HG03097 (cell line): ENCODE measurements around the gene CAB39.
"Not testable (repeated sequence)": the region's sequence is repeated elsewhere in the genome, so short reads cannot be mapped to it uniquely, and the experiment has no call there.

ENCODE experiments used
- ATAC-seq: cut with Tn5 transposase; IDR thresholded peaks from one replicate; pipeline ENCODE4 v1.9.1; 2021; ENCODE audit not compliant: unreplicated experiment, low FRiP score

Gene CAB39

GRCh38 chr2:230713331-230714135, 891 bp downstream of the CAB39 start:
- peak; percentile 2 for ATAC-seq

DNA sequence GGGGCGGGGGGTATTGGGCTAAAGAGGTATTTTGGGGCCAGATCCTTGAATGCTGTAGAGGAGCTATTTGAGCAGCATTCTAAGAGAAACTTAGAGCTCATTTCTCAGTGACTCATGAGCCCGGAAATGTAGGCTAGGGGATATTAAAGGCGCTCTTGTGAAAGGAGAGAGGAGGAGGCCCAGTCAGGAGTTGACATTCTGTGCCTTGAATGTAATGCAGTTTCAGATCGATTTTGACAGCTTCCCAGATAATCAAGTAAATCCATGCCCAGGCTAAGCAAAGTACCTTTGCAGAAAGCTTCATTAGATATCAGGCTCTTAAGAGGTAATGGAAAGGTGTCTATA, 1.5 kb downstream of the CAB39 start:
- ATAC-seq: no peak

DNA sequence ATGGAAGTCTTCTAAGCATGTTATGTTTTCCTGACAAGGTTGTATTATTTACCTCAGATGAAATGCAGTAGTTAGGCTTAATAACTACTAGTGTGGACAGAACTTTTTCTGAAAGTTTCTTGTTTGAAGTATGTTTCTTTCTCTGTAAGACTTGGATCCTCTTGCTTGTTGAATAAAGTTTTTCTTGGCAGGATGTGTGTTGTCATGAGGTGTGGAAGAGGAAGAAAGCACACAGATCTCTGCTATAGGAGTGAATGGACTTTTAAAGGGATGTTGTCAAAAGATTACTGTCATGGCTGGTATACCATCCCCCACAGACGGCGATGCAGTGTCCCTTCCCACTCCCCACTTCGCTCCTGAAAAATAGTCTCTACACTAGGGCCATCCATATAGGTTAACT, 2.6 kb downstream of the CAB39 start:
- ATAC-seq: no peak

DNA sequence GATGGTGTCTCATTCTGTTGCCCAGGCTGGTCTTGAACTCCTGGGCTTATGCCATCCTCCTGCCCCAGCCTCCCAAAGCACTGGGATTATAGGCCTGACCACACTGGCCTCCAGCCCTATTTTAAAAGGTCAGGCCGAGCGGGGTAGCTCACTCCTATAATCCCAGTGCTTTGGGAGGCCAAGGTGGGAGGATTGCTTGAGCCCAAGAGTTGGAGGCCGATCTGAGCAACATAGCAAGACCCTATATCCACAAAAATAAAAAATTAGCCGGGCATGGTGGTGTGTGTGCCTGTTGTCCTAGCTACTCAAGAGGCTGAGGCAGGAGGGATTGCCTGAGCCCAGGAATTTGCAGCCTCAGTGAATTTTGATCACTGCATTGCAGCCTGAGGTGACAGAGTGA, 3.9 kb downstream of the CAB39 start:
- no peak for ATAC-seq

GRCh38 chr2:230717600-230717999, 5.0 kb downstream of the CAB39 start:
- ATAC-seq: no peak

- ATAC-seq: no peak
These were observed 6.7 kb downstream of the CAB39 start for GRCh38 chr2:230719340-230719739.

DNA sequence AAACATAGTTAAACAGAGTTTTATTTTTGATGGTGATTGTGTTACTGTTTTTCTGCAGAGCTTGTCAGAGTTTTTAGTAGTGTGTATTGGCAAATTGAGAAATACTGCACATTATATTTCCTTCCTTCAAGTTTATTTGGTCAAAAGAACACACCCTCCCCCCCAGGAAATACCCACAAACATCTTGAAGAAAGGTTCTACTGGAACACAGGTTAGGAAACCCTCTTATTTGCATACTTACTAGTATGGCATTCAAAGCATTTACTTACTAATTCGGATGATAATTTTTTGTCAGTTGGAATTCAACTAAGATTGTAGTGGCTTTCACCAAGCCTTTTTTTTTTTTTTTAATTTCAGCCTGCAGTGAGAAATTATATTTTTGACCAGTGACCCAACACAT, 9.1 kb downstream of the CAB39 start:
- no peak for ATAC-seq

DNA sequence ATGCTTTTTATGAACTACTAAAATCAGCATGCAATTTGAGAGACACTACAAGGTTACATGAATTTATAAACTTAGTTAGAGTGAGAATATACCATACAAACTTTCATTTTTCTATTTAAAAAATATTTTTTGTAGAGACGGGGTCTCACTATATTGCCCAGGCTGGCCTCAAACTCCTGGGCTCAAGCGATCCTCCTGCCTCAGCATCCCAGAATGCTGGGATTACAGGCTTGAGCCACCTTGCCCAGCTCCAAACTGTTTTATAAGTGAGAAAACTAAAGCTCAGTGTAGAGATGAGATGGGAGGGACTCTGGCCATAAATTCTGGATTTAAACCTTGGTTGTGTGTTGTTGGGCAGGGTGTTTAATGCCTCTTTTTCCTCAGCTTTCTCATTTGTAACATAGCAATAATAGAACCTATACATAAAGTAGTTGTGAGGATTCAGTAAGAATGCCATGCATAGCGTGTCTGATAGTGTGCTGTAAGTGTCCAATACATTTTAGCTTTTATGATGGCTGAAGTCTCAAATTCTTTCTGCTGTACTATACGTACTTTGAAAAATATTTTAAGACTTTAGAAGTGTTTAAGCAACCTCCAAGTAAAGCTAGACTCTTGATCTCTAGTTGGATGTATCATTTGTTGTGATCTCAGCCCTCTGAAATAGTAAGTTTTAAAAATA, 9.7 kb downstream of the CAB39 start:
- no peak for ATAC-seq

- ATAC-seq: no peak
These were observed 10.7 kb downstream of the CAB39 start for GRCh38 chr2:230723363-230723762.

GRCh38 chr2:230724957-230725356, 12.3 kb downstream of the CAB39 start:
- not testable (repeated sequence) for ATAC-seq

- ATAC-seq: no peak
These were observed 18.9 kb downstream of the CAB39 start for GRCh38 chr2:230731512-230731911.

DNA sequence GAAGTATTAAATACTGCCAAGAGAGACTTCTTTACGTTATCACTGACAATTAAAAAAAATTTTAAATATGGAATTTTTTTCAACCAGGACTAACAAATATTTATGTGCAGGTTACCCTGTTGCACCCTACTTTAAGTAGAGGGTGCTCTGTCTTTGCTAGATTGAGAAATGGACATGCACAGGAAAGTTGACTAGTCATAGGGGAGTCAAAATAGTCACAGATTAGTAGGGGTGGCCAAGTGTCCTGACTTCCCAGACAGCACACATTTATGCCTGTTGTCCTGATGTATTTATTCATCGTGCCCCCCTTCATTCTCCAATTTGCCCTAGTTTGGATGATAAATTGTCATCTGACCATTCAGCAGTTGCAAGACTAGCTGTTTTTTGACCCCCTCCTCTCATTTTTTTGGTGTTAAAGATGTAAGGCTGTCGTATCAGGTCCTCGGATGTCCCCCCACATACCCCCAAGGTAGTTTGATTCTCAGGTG, 20.3 kb downstream of the CAB39 start:
- ATAC-seq: no peak

GRCh38 chr2:230734247-230735175, 21.9 kb downstream of the CAB39 start:
- ATAC-seq: no peak

DNA sequence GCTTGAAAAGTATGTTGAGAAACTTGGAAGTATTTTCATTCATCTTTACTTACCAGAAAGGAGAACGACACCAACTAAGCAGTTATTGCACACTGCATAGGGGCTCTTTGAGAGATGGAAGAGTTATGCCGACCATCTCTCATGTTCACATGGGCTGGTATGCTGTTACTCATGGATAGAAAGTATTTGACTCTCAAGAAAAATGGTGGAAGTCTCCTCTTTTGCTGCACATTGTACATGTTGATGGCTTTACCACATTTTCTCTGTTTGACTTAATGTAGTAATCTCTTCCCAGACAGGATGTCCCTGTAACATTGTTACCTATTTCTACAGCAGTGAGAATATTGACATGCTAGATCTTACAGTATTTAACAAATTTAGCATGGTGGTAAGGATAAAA, 23.2 kb downstream of the CAB39 start:
- no peak for ATAC-seq

GRCh38 chr2:230737300-230737699, 24.7 kb downstream of the CAB39 start:
- no peak for ATAC-seq

- ATAC-seq: no peak
These were observed 25.2 kb downstream of the CAB39 start for GRCh38 chr2:230737791-230738226.

DNA sequence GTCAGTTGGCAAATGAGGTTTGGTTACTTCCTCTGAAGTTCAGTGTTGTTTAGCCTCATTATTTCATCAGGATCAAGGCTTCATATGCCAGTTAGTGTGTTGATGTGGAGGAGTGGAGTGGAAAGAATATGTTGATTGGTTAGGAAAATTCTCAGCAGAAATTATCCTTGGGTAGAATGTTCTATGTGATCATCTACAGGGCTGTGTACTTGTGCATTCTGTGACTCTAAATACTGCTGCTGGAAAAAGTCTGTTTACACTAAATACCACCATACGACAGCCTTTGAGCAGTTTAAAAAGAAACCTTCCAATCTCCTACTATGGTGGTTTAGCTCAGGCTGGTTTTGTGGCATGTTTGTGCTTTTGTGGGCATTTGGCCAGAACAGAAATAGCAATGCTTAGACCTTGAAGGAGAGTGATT, 25.8 kb downstream of the CAB39 start:
- no peak for ATAC-seq

DNA sequence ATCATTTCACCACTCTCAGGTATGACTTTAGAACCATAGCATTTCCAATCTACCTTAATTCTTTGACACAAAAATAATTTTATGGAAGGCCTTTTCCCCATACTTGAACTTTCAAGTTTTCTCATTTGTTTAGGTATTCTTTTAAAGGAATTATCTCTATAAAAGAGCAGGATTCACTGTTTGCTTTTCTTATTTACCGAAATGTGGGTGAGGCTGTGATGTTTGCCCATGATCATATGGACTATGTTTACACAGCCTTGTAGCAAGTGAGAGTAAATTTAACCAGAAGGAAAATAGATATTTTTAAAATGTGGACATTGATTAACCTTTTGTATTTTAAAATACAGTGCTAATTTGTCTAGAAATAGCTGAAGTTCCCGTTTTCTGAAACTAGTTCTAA, 26.3 kb downstream of the CAB39 start:
- no peak for ATAC-seq

- no peak for ATAC-seq
These were observed 27.3 kb downstream of the CAB39 start for GRCh38 chr2:230739961-230740360.

DNA sequence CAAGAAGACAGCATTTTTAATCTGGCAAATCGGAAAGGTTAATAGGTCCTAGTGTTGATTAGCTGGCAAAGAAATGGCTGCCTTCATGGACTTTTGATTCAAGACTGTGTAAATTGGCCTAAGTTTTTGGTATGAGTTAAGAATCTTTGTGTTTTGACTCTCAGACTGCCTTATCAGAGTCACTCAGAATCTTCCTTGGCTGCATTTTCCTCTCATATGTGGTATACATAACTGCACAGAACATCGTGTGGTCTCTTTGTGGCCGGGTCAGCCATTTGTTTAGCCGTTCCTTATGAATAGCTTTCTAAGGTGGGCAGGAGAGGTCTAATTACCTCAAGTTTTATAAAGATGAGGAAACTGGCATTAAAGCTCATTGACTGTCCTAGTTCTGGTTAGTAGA, 30.1 kb downstream of the CAB39 start:
- ATAC-seq: no peak

- no peak for ATAC-seq
These were observed 33.6 kb downstream of the CAB39 start for GRCh38 chr2:230746213-230746612.
